ENCODE results near the gene DICER1.

DICER1 gene

DNA sequence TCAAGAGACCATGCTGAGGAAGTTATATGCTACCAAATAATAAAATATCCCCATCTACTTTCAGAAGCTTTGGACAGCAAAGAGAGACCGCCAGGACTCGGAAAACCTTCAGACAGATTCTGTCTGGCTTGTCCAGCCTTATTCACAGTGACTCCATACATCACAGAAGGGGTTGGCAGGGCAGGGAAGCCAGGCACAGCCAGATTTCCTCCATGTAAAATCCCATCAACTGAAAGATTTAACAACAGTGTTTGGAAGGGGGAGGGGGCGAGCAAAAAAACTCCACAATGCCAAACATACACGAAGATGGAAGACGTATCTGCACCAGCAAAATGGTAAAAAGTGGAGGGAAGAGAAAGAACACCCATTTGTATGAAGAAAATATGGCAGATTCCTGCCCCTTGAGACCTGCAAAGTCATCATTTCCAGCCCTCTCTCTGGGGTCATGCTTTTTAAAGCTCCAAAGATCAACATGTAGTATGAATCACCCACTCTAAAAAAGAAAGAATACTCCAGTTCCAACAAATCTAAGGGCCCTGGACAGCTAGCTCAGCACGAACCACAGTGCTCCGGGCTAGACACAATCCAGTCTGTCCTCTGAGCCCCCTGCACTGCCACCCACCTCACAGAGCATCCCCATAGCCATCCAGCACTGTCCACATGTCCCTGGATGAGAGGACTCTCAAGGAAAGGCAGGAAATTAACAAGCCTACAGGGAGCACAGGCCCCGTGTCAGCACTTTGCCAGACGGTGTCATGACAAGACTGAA is 116.4 kb downstream of the DICER1 start:
- no peak for DNase-seq (ENCODE audit: low read depth in 1 of 2, low spot score in 1 of 2)
- in situ Hi-C loops (cut with HindIII; ENCODE audit: low pct_unique_long_range_greater_than_20kb, low sequenced_read_pairs): no loop called here
- TF ChIP-seq JUND (IDR thresholded peaks at IDR 0.05; ENCODE audit: low read depth): no peak

DNA sequence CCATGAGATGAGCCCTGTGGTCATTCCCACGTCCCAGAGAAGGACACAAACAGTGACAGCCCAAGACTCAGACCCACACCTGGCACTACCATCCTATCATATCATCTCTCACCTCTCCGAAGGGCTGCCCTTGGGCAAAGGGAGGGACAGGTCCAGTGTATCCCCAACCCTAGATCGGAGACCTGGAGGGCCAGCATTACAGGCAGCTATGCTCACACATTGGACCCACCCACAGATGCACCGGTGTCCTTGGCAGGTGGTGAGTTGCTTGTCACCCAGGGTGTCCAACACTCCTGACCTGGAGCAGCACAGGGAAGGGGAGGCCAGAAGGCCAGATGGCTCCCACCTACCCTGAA is 117.4 kb downstream of the DICER1 start:
- no peak for DNase-seq (ENCODE audit: low read depth in 1 of 2, low spot score in 1 of 2)
- in situ Hi-C loops (cut with HindIII; ENCODE audit: low pct_unique_long_range_greater_than_20kb, low sequenced_read_pairs): no loop called here
- TF ChIP-seq JUND (IDR thresholded peaks at IDR 0.05; ENCODE audit: low read depth): no peak

DNA sequence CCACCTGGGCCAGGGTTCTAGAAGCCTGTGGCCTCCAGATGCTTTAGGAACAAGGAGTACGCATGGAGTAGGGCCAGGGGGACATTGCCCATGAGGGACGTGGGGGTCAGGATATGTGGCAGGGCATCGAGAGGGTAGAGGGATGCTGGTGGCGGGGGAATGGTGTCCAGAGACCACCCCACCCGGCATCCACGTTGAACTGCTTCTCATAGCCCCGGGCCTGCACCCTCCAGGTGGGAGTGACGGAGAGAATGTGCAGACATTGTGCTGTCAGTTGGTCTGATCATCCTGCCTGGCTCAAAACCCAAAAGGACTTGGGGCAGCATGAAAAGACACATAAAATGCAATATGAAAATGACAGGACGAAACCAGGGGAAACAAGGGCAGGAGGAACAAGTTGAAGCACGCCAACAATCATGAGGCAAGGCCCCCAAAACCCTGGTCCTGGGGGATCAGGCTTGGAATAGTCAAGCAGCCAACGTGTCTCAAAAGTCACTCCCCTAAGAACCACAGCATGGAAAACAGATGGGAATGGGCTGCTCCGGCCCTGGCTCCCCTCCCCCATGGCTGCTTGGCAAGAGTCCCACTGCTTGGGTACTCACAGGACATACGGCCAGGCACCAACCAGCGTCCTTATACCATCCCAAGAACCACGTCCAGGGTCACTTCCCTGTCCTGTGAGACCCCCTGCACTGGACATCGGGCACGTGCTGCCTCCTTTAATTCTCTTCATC is 117.9 kb downstream of the DICER1 start:
- no peak for TF ChIP-seq JUND (IDR thresholded peaks at IDR 0.05; ENCODE audit: low read depth)
- DNase-seq (ENCODE audit: low read depth in 1 of 2, low spot score in 1 of 2): no peak
- in situ Hi-C loops (cut with HindIII; ENCODE audit: low pct_unique_long_range_greater_than_20kb, low sequenced_read_pairs): no loop called here

DNA sequence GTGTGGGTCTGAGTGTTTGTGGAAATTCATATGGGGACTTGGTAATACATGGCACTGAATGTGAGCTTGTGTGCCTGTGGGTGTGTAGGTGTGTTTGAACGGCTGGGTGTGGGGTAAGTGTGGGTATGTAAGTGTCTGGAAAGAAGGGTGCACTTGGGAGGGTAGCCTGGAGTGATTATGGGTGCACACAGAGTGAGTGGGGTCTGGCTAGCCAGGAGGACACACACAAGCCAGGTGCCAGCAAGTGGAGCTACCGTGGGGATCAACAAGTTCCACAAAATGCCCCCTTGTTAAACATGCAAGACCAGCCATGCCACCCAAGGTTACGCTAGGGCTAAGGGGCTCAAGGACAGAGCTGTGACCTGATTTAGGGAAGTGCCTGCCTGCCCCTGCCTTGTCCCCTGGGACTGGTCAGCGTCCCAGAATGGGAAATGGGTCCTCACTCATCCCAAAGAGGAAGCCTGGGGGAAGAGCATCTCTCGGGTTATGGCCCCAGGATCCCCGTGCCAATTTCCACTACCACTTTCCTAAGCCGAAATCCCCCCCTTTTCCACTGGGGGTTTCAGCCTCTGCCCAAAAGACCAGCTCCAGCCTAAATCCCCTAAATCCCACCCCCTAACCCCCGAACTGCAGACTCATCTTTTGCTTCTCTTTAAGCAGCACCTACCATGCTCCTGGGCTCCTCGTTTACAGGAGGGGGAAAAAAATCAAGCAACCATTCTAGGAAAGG is 118.6 kb downstream of the DICER1 start:
- TF ChIP-seq JUND (IDR thresholded peaks at IDR 0.05; ENCODE audit: low read depth): no peak
- in situ Hi-C loops (cut with HindIII; ENCODE audit: low pct_unique_long_range_greater_than_20kb, low sequenced_read_pairs): no loop called here
- no peak for DNase-seq (ENCODE audit: low read depth in 1 of 2, low spot score in 1 of 2)

DNA sequence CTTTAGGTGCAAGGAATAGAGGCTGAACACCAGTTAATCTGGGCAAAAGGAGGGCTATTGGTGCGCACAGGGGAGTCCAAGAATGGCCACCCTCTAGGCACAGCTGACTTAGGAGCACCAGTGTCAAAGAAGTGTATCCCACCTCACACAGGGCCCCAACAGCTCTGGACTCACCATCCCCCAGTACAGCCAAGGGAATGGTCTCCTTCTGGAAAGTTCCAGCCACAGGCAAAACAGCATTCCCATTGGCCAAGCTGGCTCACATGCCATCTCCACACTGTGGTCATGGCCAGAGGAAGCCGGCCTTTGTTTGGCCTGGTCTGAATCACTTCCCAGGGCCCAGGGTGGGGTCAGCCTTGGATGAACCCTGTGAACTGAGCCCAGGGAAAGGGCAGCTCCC is 120.1 kb downstream of the DICER1 start:
- in situ Hi-C loops (cut with HindIII; ENCODE audit: low pct_unique_long_range_greater_than_20kb, low sequenced_read_pairs): no loop called here
- DNase-seq (ENCODE audit: low read depth in 1 of 2, low spot score in 1 of 2): no peak
- TF ChIP-seq JUND (IDR thresholded peaks at IDR 0.05; ENCODE audit: low read depth): no peak

All from T47D (cell line).